GM12892 (cell line): Measurements from ENCODE around the gene TRIM29.
A peak's percentile ranks its signal among the peaks of the same experiment; 100 is the strongest.
"Not testable (repeated sequence)": the region's sequence is repeated elsewhere in the genome, so short reads cannot be mapped to it uniquely, and the experiment has no call there.

ENCODE experiments used
- DNase-seq: peaks from one replicate; pipeline ENCODE4 v3.0.0; 2011; ENCODE audit not compliant: insufficient read length
- FAIRE-seq: peaks from 2 replicates; lab custom pipeline; 2011; peaks lifted over from hg19 to GRCh38; lab: Jason Lieb, UNC
- POLR2A ChIP-seq: IDR thresholded peaks from 2 replicates; pipeline ENCODE4 v1.6.1; 2011; ENCODE audit warnings: low read depth, low read length, control low read depth
- POLR2AphosphoS5 ChIP-seq: IDR thresholded peaks from 2 replicates; pipeline ENCODE4 v1.6.1; 2011; ENCODE audit warnings: low read depth, low read length, control low read depth
- TAF1 ChIP-seq: IDR thresholded peaks from 2 replicates; pipeline ENCODE4 v1.6.1; 2011; ENCODE audit warnings: low read depth, mild to moderate bottlenecking, control low read depth, low read length, borderline replicate concordance

Gene TRIM29

DNA sequence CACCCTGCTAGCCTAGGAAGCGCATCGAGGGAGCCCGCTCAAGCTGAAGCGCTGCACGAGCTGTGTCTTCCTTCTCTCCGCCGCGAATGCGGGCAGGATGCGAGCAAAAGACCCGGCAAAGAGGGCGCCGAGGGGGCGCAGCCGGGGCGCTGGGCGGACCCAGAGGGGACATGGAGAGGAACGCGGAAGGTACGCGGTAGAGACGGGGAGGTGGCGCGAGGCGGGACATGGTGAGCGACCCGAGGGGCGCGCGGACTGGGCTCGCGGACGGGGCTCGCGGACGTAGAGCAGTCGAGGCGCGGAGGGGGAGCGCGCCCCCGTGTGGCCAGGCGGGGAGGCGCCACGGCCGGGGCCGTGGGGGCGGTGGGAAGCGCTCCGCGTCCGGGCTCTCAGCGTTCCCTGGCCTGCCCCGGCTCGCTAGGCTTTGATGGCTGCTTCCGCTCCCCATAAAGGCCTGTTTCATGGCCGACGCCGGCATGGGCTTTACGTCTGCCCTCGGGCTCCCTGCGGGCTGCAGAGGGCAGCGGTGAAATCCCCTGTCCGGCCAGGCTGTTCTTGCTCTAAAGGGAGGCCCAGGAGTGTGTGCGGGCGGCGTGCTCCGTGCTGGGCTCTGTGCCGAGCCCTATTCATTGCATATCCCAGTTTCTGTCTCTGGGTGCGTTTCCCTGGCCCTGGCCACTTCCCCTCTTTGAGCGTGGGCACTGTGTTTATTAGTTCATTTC, 31.2 kb upstream of the TRIM29 start:
- FAIRE-seq (no peak), DNase-seq (peak; percentile 49)
- TF ChIP-seq POLR2AphosphoS5 (no peak), TAF1 (no peak), POLR2A (no peak)

DNA sequence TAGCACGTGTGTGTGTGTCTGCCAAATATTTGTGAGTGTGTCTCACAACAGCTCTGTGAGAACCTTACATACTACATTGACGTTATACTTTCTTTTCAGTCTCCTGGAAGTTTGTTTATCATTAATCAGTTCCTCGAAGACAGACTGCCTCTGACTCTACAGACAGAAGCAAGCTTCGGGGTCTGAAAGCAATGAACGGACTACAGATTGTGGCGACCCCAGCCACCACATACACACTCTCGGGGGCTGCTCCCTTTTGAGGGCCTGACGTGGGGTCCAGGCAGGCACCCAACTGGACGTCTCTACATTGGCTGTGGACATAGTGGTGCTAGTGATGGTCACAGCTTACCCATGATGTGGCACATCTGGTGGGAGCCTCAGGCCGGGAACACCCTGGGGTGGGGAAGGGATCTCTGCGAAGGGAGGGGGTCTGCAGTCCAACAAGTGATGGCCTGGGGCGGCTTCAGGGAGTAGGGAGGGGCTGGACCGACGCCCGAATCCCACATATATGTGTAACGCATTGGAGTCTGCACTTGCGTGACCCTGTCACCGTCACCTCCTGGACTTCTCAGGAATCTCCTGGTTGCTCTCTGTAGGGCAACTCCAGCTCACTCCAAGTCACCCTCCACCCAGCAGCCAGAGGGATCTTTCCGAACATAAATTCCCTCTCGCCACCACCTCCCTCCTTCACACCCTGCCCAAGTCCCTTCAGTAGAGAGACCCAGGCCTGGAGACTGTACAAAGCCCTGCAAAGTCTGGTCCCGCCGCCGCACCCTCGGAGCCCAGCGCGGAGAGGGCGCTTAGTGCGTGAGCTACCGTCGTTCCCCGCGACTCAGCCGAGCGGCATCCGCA, 30.4 kb upstream of the TRIM29 start:
- TF ChIP-seq POLR2A: no peak
- TF ChIP-seq TAF1: no peak
- no peak for TF ChIP-seq POLR2AphosphoS5
- DNase-seq: no peak
- no peak for FAIRE-seq

DNA sequence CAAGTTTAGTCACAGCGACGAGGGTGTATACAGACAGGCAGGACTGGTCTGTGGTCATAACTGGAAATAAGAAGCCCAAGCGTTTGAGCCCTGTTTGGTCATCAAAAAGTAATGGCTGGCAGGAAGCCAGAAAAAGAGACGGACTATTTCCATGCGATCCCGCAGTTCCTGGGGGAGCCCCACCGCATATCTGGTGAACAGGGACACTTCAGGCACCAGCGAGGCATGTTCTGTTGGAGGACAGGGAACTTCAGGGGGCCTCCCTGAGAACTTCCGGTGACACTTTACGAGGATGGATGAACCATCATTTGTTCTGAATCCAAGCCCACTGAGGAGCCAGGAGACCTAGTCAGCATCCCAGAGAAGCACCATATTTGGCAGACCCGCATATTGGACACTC, 29.7 kb upstream of the TRIM29 start:
- FAIRE-seq: no peak
- TF ChIP-seq POLR2A (no peak), TAF1 (no peak), POLR2AphosphoS5 (no peak)
- no peak for DNase-seq

DNA sequence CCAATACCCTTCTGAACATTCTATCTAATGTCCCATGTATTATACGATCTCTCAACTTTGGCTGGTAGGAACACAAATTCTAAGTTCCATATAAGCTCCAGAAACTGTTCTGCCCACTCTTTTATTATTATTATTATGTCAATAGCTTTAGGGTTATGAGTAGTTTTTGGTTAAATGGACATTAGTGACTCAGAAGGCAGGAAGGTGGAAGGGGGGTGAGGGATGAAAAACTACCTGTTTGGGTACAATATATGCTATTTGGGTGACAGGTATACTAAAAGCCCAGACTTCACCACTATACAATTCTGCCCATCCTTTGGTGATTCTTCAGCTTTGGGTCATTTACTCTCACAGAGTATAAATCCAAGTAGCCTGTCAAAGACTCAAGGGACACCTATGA, 22.5 kb upstream of the TRIM29 start:
- no peak for TF ChIP-seq POLR2AphosphoS5
- TF ChIP-seq TAF1: no peak
- TF ChIP-seq POLR2A: no peak
- FAIRE-seq: no peak

DNA sequence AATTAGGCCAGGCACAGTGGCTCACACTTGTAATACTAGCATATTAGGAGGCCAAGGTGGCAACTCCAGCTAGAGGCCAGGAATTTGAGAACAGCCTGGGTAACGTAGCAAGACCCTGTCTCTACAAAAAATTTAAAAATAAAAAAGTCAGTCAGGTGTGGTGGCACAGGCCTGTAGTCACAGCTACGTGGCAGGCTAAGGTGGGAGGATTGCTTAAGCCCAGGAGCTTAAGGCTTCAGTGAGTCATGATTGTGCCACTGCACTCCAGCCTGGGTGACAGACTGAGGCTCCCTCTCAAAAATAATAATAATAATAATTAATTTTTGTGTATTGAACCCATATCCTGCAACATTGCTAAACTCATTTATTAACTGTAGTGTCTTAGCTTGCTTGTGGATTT, 15.3 kb upstream of the TRIM29 start:
- DNase-seq (no peak), FAIRE-seq (no peak)
- TF ChIP-seq POLR2AphosphoS5 (no peak), TAF1 (no peak), POLR2A (no peak)

More for the DNA sequence above, 22.5 kb upstream of the TRIM29 start:
- DNase-seq: no peak

DNA sequence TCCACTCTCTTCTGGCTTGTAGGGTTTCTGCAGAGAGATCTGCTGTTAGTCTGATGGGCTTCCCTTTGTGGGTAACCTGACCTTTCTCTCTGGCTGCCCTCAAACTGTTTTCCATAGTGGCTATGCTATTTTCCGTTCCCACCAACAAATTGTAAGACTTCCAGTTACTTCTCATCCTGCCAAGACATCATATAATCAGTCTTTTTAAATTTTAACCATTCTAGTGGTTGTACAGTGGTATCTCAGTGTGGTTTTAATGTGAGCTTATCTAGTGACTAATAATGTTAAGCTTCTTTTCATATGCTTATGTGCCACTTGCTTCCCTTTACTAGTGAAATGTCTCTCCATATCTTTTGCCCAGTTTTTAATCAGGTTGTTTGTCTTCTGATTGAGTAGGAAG, 13.6 kb upstream of the TRIM29 start:
- TF ChIP-seq POLR2A (no peak), POLR2AphosphoS5 (no peak), TAF1 (no peak)
- DNase-seq (no peak), FAIRE-seq (no peak)

DNA sequence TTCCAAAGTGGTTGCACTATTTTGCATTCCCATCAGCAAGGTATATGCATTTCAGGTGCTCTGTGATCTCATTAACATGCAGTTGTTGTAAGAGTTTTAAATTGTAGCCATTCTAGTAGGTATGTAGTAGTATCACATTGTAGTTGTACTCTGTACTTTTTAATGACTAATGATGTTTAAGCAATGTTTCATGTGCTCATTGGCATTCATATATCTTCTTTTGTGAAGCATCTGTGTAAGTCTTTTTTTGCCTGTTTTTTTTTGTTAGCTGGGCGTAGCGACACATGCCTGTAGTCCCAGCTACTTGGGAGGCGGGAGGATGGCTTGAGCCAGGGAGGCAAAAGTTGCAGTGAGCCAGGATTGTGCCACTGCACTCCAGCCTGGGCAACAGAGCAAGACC, 11.3 kb upstream of the TRIM29 start:
- FAIRE-seq (no peak), DNase-seq (no peak)
- no peak for TF ChIP-seq POLR2AphosphoS5
- TF ChIP-seq POLR2A: no peak
- no peak for TF ChIP-seq TAF1

DNA sequence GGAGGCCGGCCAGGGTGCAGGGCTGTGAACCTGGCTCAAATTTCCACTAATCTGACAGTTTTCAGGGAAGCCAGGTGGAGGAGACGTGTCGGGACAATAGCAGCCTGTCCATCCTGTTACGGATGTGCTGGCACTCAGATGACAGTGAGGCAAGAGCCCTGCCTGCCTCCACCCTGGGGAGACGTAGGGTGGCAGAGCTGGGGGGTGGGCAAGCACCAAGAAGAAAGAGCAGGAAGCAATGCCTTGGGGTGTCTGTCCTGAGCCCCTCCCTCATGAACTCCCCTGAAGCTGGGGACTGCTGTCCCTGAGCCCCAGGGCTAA, 10.0 kb upstream of the TRIM29 start:
- FAIRE-seq (no peak), DNase-seq (no peak)
- TF ChIP-seq POLR2AphosphoS5 (no peak), POLR2A (no peak), TAF1 (no peak)

DNA sequence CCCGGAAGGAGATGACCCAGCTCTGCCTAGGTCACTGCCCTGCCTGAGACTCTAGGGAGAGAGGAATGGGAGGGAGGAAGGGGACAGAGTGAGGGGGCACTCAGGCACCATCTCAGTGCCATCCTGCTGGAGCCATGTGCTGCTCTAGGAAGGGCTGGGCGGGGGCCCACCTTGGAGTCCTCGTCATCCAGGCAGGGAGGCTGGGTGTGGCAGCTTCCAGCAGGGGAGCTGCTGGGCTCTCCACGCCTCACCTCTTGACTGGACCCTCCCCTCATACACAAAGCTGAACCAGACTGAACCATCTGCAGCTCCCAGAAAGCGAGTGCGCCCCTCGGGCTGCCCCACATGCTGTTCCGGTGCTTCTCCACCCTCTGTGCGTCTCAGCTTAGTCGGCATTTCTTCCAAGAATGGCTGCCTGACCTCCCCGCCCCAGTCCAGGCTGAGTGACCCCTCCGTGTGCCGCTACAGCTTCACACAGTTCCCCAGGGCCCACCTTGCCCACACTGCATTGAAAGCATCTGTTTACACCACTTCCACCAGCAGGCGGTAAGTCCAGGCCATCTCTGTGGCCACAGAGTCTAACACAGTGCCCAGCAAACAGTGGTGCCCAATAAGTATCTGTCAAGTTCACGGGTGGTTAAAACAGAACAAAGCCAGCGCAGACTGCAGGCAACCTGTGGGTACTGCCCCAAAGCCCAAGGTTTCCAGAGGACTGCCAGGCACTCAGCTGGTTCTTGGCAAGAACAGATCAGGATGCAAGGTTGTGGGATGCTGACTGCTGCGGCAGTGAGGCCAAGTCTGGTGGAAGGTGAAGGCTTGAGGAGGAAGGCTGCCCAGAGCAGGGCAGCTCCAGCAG, 9.4 kb upstream of the TRIM29 start:
- no peak for DNase-seq
- FAIRE-seq: no peak
- TF ChIP-seq POLR2A: no peak
- TF ChIP-seq TAF1: no peak
- TF ChIP-seq POLR2AphosphoS5: no peak

DNA sequence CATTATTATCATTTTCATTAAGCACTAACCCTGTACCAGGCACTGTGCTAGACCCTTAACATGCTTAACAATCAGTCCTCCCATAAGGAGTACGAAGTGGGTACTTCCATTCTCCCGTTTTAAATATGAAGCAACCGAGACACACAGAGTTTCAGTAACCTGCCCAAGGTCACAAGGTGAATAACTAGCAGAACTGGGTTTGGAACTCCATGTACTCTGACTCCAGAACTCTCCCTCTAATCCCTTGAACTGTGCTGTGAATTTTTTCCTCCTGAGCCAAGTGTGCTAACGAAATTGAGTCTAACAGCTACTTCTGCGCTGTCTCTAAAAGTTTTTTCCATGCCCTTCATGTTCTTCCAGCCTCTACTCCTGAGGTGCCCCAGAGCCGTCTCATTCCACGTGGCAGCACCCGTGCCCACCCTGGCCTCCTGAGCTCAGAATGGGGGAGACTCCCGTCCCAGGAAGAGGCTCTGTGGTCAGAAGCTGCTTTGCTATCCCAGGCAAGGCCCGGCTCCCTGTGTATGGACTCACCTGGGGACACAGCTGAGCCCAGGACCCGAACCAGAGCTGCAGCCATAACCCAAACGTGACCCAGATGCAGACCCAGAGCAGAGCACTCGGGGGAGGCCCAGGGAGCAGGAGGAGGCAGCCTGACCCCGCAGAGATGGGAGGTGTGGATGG, 8.6 kb upstream of the TRIM29 start:
- FAIRE-seq: no peak
- no peak for DNase-seq
- TF ChIP-seq TAF1: no peak
- TF ChIP-seq POLR2AphosphoS5: no peak
- TF ChIP-seq POLR2A: no peak

DNA sequence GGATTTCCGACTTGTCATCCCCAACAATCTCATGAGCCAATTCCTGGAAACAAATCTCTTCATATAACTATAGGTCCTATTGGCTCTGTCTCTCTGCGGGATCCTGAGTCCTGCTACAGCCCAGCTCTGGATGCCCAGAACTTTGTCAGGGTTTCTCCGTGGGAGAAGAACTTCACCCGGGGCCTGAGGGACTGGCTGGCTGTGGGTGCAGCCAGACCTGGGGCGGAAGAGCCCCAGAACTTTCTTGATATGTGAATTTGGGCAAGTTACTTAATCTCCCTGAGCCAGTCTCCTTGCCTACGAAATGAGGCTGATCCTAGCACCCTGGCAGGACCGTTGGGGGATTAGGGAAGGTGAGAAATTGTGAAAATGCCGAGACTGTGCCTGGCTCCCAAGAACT, 6.6 kb upstream of the TRIM29 start:
- no peak for DNase-seq
- TF ChIP-seq POLR2A (no peak), POLR2AphosphoS5 (no peak), TAF1 (no peak)
- FAIRE-seq: no peak

DNA sequence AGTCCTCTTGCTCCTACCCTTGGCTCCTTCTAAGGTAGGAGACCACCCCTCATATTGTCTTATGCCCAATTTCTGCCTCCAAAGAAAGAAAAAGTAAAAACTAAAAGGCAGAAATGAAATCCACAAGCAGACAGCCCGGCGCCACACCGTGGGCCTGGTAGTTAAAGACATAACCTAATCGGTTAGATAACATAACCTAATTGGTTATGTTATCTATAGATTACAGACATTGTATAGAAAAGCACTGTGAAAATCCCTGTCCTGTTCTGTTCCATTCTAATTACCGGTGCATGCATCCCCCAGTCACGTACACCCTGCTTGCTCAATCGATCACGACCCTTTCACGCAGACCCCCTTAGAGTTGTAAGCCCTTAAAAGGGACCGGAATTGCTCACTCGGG, 5.6 kb upstream of the TRIM29 start:
- DNase-seq, FAIRE-seq: not testable (repeated sequence)
